Panc1 (cell line): ENCODE data around the gene TNFAIP8L3. TPM values are rescaled to one million over a fixed set of nuclear protein-coding genes. Genes with fewer than 3 reads are reported as not detected.

ENCODE experiments used
- ATAC-seq: fragments of 200-7000 bp; cut with Tn5 transposase; 2 replicates; pipeline ENCODE4 v1.9.1; 2020; ENCODE audit warnings: mild to moderate bottlenecking, moderate library complexity
- BruUV-seq: library from RNA; stranded (reverse); fragments of 400-500 nt; replicated peaks from 2 replicates; lab custom pipeline; 2021; lab: Mats Ljungman, UMichigan
- CTCF ChIA-PET: fragments of 300-600 bp; sonication (Branson Sonifier 250); formaldehyde crosslinking; loops from one replicate; lab custom pipeline; 2022; ENCODE audit warnings: antibody characterized with exemption; lab: Charles Lee
- POLR2A ChIA-PET: fragments of 300-600 bp; sonication (Branson Sonifier 250); formaldehyde crosslinking; loops from one replicate; lab custom pipeline; 2022; ENCODE audit warnings: antibody characterized with exemption; lab: Charles Lee
- DNase-seq: peaks from one replicate; pipeline ENCODE4 v3.0.0-alpha.2; 2010; ENCODE audit warnings: low read depth, low spot score
- H3K27ac ChIP-seq: 2 replicates; pipeline ENCODE4 v1.5.1; 2011; ENCODE audit warnings: mild to moderate bottlenecking, low read length, inconsistent platforms
- H3K27me3 ChIP-seq: fragments of 200-500 bp; sonication (Bioruptor generic); 2 replicates; pipeline ENCODE4 v1.6.0; 2014; ENCODE audit warnings: low read length, inconsistent platforms; ENCODE audit not compliant: control insufficient read depth, insufficient read depth
- H3K36me3 ChIP-seq: fragments of 200-500 bp; sonication (Bioruptor generic); 2 replicates; pipeline ENCODE4 v1.5.1; 2014; ENCODE audit warnings: inconsistent platforms, mild to moderate bottlenecking, low read length, moderate library complexity; ENCODE audit not compliant: control insufficient read depth, insufficient read depth
- H3K4me1 ChIP-seq: 2 replicates; pipeline ENCODE4 v1.5.1; 2011; ENCODE audit warnings: inconsistent platforms, mild to moderate bottlenecking, low read length, moderate library complexity; ENCODE audit not compliant: control insufficient read depth, insufficient read depth
- H3K4me3 ChIP-seq, 2 experiments: 2 replicates each; pipeline ENCODE4 v1.5.1; 2011 to 2012; ENCODE audit warnings: low read depth in 2 of 2, low read length in 2 of 2, mild to moderate bottlenecking in 2 of 2, inconsistent platforms in 1 of 2, moderate library complexity in 1 of 2
- H3K9me3 ChIP-seq: fragments of 200-500 bp; sonication (Bioruptor generic); 2 replicates; pipeline ENCODE4 v1.5.1; 2014; ENCODE audit warnings: low read depth, mild to moderate bottlenecking, inconsistent platforms, low read length, moderate library complexity; ENCODE audit not compliant: control insufficient read depth, insufficient read depth
- CTCF ChIP-seq: fragments of 450-650 bp; IDR thresholded peaks from 2 replicates; pipeline ENCODE4 v1.5.1; 2017; ENCODE audit warnings: mild to moderate bottlenecking
- POLR2AphosphoS5 ChIP-seq: IDR thresholded peaks from 2 replicates; pipeline ENCODE4 v1.6.1; 2012; ENCODE audit warnings: mild to moderate bottlenecking, low read depth, low read length, moderate library complexity
- SIN3A ChIP-seq: IDR thresholded peaks from 2 replicates; pipeline ENCODE4 v1.6.1; 2012; ENCODE audit warnings: low read depth, mild to moderate bottlenecking, low read length, moderate library complexity, borderline replicate concordance; ENCODE audit not compliant: insufficient read depth
- TCF7L2 ChIP-seq: IDR thresholded peaks from 2 replicates; pipeline ENCODE4 v1.6.1; 2011; ENCODE audit warnings: mild to moderate bottlenecking, low read depth, low read length, inconsistent platforms
- in situ Hi-C: cut with HindIII; loops from 2 replicates; pipeline ENCODE4 v1.10.0; 2016; ENCODE audit warnings: low sequenced_read_pairs, low pct_unique_long_range_greater_than_20kb
- intact Hi-C: fragments of 100-400 bp; cut with micrococcal nuclease; formaldehyde crosslinking; loops from one replicate; pipeline ENCODE4 v1.10.0; 2022; ENCODE audit not compliant: unreplicated experiment
- total RNA-seq: library from RNA; stranded (reverse); gene quantifications from one replicate; pipeline ENCODE4 v1.2.1, GENCODE V29; 2021; ENCODE audit not compliant: unreplicated experiment
- TF ChIP-seq, protein P1 (sequence below), 2 experiments: IDR thresholded peaks; 2 replicates each; pipeline ENCODE4 v1.6.1; 2011 to 2012; ENCODE audit warnings: low read depth in 2 of 2, control low read depth in 1 of 2, low read length in 1 of 2, mild to moderate bottlenecking in 1 of 2, moderate library complexity in 1 of 2; ENCODE audit not compliant: insufficient read depth in 1 of 2

TNFAIP8L3 gene
- total RNA-seq, 1 experiment from 2014 or later, result 1.0 TPM

GRCh38 chr15:51089041-51089440, 5.7 kb downstream of the TNFAIP8L3 start:
- in situ Hi-C loops (no loop called here), intact Hi-C loops (no loop called here)
- no peak overlapping the region for H3K4me3 ChIP-seq
- ChIA-PET POLR2A (no interaction called here), CTCF (no interaction called here)
- BruUV-seq, result no TSS peak
- H3K4me1 ChIP-seq, result no peaks in the 10 kb centered on the region
- no peak overlapping the region for H3K27ac ChIP-seq
- DNase-seq (no peak), ATAC-seq (no peak)
- peaks cover 4% of the 10 kb centered on the region; the same call in 1 of the 2 replicates for H3K27me3 ChIP-seq
- no peaks in the 10 kb centered on the region for H3K9me3 ChIP-seq
- TF ChIP-seq CTCF, result no peak
- no peak for TF ChIP-seq SIN3A
- TF ChIP-seq TCF7L2, result no peak
- no peaks in the 10 kb centered on the region for H3K36me3 ChIP-seq

GRCh38 chr15:51088585-51088984, 6.1 kb downstream of the TNFAIP8L3 start:
- Histone ChIP-seq H3K4me3 (no peak overlapping the region), H3K4me1 (no peaks in the 10 kb centered on the region), H3K9me3 (no peaks in the 10 kb centered on the region), H3K36me3 (no peaks in the 10 kb centered on the region), H3K27ac (no peak overlapping the region), H3K27me3 (peaks cover 4% of the 10 kb centered on the region; the same call in 1 of the 2 replicates)
- DNase-seq (no peak), ATAC-seq (no peak)
- ChIA-PET POLR2A (no interaction called here), CTCF (no interaction called here)
- intact Hi-C loops, result no loop called here
- in situ Hi-C loops, result no loop called here
- TF ChIP-seq POLR2AphosphoS5 (no peak), SIN3A (no peak), TCF7L2 (no peak)
- TF ChIP-seq, protein P1, sequence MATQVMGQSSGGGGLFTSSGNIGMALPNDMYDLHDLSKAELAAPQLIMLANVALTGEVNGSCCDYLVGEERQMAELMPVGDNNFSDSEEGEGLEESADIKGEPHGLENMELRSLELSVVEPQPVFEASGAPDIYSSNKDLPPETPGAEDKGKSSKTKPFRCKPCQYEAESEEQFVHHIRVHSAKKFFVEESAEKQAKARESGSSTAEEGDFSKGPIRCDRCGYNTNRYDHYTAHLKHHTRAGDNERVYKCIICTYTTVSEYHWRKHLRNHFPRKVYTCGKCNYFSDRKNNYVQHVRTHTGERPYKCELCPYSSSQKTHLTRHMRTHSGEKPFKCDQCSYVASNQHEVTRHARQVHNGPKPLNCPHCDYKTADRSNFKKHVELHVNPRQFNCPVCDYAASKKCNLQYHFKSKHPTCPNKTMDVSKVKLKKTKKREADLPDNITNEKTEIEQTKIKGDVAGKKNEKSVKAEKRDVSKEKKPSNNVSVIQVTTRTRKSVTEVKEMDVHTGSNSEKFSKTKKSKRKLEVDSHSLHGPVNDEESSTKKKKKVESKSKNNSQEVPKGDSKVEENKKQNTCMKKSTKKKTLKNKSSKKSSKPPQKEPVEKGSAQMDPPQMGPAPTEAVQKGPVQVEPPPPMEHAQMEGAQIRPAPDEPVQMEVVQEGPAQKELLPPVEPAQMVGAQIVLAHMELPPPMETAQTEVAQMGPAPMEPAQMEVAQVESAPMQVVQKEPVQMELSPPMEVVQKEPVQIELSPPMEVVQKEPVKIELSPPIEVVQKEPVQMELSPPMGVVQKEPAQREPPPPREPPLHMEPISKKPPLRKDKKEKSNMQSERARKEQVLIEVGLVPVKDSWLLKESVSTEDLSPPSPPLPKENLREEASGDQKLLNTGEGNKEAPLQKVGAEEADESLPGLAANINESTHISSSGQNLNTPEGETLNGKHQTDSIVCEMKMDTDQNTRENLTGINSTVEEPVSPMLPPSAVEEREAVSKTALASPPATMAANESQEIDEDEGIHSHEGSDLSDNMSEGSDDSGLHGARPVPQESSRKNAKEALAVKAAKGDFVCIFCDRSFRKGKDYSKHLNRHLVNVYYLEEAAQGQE (IDR thresholded peaks at IDR 0.05; ENCODE audit: insufficient read depth in 1 of 2, low read depth in 2 of 2, low read length in 1 of 2), result no peak
- BruUV-seq, result no TSS peak

DNA sequence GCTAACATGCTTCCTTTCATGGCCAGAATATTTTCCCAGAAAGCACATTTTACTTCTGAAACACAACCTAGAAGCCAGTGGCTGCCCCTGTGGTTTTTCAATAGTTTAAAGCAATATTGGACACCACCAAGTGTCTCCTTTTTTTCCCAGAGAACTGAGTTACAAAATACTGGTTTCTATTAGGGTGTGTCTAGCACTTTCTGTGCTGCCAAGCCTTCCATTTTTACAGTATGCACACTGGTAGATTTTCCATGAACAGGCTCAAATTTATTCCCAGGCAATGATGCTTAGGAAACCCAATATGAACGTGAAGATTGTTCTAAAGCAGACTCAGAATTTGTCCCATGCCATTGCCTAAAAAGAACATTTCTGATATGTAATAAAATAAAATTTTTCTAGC, 7.2 kb downstream of the TNFAIP8L3 start:
- no TSS peak for BruUV-seq
- Histone ChIP-seq H3K27ac (no peak overlapping the region), H3K27me3 (peaks cover 4% of the 10 kb centered on the region; the same call in 1 of the 2 replicates), H3K9me3 (no peaks in the 10 kb centered on the region), H3K4me1 (no peaks in the 10 kb centered on the region), H3K36me3 (no peaks in the 10 kb centered on the region), H3K4me3 (no peak overlapping the region)
- TF ChIP-seq TCF7L2, result no peak
- no peak for TF ChIP-seq CTCF
- no peak for TF ChIP-seq SIN3A
- TF ChIP-seq POLR2AphosphoS5, result no peak
- TF ChIP-seq, protein P1 (IDR thresholded peaks at IDR 0.05; ENCODE audit: insufficient read depth in 1 of 2, low read depth in 2 of 2, low read length in 1 of 2), result no peak
- ChIA-PET POLR2A (no interaction called here), CTCF (no interaction called here)
- no peak for DNase-seq
- intact Hi-C loops (no loop called here), in situ Hi-C loops (no loop called here)
- no peak for ATAC-seq
